ENCODE measurements around the gene LCP1.

Gene LCP1

DNA sequence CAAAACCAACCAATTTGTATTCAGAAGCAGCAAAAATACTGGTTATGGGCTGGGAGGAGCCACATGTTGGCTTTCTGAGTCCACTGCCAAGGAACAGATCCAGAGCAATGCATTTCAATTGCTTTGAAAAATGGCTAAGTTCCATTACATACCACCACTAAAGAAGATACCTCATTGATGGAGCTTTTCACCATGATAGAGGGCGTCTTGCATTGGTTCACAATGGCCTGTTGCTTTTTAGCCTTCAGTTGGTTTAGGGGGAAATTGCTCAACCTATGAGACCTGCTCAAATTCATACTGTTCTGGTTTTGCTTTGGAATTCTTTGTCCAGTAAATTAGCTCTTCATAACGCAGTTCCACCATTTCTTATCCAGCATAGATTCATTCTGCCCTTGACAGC lies 55.9 kb downstream of the LCP1 start:
- DNase-seq = no peak

DNA sequence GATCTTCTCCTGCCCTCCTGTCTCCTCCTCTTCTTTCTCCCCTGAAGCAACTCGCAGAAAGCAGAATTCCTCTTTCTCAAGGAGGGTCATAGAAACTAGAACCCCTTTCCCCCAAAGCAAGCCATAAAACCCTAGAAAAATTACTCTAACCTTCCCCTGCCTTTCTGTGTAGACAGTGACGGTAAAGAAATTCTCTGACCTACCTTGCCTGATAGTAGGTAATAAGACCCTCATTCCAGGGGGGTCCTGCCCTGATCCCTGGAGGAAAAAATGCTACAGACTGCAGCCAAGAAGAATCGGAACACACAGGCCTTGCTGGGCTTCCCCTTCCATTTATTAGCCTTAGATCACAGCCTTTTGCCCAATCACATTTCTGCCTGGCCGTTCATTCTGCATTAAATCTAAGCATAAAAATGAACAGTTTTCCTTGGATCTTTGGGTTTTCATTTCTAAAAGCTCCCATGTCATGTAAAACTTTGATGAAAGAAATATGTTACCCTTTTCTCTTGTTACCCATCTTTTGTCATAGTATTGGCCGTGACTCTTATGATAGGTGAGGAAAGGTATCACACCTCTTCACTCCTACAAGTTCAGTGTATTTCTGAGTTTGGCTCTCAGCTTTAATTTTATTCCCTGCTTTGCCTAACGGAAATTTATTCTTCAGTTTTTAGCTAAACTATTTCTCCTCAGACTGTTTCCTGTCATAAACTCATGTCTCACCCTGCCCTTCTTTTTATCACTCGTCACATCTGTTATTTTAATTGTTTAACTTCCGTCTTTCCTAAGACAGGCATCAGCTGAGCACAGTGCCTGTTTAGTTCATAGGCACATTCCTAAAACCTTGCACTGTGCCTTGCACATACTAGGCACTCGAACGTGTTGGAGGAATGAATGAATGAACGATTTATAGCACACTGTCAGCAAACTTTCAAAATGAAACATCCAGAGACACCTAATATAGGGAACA lies 56.7 kb downstream of the LCP1 start:
- DNase-seq = no peak

DNA sequence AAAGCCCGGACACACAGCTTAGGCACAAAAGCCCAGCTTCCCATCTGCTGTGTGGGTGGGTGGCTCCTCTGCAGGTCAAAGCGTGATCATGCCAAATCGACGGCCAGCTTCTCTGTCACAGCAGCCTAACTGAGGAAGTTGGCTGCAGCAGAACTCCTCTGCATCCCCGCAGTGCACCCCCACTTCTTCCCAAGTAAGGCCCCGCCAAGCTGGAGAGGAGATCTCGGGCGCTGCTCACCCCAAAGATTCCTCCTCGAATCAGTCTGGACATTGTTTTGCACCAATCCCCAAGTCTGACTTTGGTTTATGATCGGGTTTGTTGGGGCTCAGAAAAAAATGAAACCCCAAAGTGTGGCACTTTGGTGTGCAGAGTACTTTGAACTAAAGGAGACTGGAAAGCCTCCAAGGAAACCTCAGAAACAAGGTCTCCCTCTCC lies 57.4 kb downstream of the LCP1 start:
- no peak for DNase-seq

DNA sequence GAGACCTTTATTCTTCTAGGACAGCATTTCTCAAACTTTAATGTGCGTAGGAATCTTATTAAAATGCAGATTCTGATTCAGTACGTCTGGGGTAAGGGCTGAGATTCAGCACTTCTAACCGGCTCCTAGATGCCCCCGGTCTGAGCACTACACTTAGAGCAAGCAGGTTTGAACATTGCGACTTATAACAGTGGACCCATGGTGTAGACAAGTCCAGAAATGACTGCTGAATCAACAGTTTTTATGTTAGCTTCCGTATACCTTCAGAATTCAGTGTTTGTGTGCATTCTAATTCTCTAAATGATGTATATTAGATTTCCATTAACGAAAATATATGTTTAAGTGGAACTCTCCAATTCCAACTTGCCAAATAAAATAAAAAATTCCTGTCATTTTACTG lies 59.7 kb downstream of the LCP1 start:
- no peak for DNase-seq

DNA sequence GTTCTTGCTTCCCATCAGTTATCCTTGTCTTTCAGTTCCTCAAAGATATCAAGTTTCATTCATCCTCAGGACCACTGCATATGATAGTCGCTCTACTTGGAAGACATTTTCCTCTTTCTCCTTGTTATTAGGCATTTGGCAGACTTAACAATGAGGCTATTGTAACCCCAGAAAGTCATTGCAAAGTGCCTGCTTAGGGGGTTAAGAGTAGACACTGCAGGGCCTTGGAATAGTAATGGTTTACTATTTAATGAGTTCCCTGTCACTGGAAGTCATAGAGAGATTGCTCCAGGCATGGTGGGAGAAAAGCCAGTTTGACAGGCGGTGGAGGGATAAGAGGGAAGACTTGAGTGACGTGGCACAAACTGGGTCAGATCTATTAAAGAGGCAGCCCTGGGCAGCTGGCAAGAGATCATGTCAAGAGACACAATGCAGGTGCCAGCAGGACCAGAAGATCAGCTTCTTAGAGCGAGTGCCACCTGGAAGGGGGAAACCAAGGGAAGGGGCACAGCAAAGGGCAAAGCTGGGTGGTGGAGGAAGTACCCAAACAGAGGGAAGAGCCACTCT lies 60.3 kb downstream of the LCP1 start:
- DNase-seq = no peak

DNA sequence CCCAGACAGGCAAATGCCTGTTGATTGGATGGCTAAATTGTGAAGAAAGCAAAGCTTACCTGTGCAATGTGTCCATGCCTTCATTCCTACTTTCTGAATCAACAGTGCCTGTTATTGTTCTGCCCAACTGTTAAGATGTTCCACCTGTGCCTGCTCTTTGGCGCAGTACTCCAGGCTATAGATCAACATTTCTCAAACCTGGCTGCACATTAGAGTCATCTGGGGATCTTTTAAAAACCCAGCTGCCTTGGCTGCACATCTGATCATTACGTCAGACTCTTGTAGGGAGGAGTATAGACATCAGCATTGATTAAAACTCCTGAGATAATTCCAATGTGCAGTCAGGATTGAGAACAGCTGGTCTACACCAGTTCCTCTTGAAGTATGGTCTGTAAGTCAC lies 60.9 kb downstream of the LCP1 start:
- DNase-seq = no peak

DNA sequence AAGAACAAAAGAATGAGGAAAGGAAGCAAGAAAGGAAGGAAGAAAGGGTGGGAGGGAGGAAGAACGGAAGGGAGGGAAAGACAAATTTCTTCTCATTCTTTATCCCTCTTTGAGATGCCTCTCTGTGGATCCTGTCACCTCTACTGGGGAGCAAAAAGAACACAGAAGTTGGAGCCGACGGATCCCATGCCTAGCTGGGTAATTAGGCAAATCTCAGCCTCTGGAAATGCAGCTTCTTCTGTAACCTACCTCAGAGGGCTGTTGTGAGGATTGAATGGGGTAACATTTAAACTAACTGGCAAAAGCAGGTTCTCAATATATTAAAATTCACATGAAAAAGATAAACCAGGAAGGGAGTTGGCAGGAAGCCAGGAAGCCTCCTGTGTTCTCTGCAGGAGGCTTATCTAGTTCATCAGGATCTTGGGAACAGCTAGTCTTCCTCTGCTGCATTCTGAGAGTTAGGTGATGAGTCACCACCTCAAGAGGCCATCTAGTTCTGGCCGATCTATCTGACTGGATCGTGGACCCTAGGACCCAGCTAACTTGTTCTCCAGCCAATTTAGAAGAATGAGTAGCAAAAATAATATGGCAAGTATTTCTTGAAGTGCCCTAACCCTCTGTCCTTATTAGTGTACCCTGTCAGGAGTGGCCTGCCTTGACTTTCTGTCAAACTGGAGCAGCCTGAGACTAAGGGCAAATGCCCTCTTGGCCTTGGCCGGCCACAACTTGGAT lies 61.9 kb downstream of the LCP1 start:
- no peak for DNase-seq

DNA sequence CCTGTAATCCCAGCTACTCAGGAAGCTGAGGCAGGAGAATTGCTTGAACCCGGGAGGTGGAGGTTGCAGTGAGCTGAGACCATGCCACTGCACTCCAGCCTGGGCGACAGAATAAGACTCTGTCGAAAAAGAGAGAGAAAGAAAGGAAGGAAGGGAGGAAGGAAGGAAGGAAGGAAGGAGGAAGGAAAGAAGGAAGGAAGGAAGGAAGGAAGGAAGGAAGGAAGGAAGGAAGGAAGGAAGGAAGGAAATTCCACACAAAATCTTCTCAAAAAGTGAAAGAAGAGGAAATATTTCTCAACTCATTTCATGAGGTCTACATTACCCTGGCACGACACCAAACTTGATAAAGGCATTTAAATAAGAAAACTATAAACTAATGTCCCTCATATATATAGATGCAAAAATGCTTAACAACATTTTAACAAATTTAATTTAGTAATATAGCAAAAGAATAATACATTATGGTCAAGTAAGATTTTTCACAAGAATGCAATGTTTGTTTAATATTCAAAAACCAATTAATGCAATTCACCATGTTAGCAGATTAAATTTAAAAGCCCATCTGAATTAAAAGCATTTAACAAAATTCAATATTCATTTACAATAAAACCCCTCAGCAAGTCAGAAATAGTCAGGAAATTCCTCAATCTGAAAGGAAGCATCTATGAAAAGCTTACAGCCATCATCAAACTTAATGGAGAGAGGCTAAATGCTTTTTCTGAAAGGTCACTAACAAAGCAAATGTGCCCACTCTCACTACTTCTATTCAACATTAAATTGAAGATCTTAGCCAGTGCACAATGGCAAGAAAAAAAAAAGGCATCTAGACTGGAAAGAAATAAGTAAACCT lies 65.1 kb downstream of the LCP1 start:
- DNase-seq = no peak

DNA sequence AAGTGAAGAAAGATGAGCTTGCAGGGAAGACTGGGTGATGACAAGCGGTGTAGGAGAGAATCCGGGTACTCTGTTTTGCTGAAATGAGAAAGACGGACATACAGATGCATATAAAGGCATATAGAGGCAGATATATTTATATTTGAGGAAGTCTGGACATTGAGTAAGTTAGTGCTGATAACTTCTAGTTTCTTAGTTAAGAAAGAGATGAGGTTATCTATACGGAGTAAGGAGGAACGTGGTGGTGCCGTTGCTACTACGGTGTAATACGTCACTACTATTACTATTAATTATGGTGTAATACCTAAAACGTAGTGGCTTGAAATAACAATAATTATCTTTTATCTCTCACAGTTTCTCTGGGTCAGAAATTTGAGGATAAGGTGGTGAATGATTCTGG lies 67.4 kb downstream of the LCP1 start:
- DNase-seq = no peak

DNA sequence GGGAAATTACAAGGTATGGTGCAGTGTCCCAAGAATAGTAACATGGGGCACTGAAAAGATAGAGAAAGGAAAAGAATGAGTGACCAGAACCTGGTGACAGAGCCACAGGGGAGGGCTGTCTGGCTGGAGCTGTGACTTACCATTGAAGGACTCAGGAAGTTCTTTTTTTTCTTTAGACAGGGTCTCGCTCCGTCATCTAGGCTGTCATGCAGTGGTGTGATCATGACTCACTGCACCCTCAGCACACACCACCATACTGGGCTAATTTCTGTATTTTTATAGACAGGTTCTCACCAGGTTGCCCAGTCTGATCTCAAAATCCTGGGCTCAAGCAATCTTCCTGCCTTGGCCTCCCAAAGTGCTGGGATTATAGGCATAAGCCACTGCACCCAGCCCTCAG lies 68.4 kb downstream of the LCP1 start:
- DNase-seq = no peak

DNA sequence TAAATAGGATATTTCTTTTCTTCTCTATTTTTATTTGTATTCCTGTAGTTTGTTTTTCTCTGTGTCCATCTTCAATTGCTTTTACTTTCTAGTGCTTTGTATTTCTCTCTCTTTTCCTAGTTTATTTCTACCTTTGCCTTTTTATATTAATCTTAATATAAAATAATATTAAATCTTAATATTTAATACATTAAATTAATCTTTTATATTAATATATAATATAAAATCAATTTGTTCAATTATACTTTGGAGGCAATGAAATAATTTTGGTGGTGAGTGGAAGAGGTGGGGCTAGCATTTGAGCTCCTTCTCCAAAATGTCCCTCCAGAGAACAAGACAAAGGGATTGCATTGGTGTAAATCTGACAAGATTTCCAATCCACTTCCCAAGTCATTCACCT lies 70.8 kb downstream of the LCP1 start:
- DNase-seq = no peak

DNA sequence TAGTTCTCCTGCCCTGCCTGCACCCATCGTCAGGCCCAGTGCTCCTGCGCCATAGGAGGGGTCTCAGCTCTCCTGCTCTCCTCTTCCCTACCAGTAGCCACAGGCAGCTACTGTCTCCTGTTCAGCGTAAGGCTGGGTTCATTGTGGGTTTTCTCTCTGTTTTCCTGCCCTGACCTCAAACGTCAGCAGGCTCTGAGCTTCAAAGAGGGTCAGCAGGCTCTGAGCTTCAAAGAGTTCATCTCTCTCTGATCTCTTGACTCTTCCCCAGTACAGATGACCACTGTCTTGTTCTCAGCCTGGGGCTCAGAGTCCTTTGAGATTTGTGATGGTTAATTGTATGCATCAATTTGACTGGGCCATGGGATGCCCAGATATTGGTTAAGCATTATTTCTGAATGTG lies 72.5 kb downstream of the LCP1 start:
- no peak for DNase-seq

DNA sequence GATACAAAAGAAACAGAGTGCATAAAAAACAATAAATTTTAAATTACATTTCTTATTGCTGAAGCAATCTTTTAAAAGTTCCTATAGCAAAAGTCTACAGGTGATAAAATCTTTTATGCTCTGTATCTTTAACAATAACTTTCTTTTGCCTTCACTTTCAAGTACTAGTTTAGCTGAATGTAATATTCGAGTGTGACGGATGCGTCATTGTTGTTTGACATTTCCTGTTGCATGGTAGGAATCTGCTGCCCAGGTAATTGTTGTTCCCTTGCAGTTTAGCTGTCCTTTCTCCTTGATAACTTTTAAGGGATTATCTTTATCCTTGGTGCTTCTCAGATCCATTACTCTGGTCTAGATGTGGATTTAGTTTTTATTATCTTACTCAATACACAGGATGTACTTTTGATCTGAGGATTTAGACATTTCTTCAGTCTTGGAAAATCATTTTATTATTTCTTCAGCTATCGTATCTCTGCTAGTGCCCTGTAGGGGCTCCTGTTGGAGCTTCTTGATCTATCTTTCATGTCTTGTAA lies 75.1 kb downstream of the LCP1 start:
- no peak for DNase-seq

DNA sequence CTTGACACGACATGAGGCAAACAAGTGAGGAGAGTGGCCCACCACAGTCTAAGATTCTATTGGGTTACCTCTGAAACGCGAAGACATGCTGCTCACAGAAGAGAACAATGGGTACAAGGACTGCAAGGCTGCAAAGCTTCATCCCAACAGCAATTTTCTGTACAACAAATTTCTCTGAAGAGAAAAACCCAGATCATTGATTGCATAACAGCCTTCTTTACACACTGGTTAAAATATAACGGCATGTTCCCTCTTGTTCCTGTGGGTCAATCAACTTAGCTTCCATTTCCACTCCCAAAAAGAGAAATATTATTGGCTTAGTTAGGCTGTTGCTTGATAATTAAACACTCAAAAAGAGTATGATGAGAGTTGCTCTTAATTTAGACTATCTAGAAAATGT lies 77.1 kb downstream of the LCP1 start, which contains the start of gene CPB2:
Gene CPB2, minus strand, starts transcription at position 166 of the 400 bp plus-strand sequence. Its CDS starts 24 bp downstream, at position 142.
- DNase-seq = no peak

DNA sequence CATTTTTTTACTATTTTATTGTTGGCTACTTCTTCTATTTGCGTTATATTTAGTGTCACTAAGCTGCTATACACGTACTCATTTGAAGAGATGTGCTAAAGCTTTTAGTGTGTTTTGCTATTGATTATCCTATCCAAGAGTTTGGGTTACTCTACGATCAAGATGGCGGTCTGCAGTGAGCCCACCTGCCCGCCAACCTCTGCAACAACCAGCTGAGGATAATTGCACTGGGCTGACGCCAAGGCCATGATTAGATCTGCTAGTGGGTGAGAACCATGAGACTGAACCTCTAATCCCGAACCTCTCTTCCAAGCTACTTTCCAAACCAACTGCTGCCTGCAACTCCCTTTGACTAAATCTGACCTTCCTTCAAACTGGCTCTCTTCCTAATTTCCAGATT lies 78.9 kb downstream of the LCP1 start:
- DNase-seq = no peak

DNA sequence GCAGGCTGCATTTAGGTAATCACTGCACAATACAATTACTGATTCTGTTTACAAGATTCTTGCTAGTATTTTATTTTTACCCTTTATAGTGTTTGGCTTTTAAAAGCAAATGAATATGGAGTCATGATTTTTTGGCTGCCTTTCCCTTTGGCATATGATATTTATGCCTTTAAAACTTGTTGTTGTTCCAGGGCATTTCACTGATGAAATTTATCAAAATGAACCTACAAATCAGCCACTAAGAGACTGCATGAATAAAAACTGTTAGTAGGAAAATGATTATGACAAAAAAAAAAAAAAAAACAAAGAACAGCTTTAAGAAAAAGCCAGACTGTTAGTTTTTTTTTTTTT lies 79.7 kb downstream of the LCP1 start:
- DNase-seq = no peak

DNA sequence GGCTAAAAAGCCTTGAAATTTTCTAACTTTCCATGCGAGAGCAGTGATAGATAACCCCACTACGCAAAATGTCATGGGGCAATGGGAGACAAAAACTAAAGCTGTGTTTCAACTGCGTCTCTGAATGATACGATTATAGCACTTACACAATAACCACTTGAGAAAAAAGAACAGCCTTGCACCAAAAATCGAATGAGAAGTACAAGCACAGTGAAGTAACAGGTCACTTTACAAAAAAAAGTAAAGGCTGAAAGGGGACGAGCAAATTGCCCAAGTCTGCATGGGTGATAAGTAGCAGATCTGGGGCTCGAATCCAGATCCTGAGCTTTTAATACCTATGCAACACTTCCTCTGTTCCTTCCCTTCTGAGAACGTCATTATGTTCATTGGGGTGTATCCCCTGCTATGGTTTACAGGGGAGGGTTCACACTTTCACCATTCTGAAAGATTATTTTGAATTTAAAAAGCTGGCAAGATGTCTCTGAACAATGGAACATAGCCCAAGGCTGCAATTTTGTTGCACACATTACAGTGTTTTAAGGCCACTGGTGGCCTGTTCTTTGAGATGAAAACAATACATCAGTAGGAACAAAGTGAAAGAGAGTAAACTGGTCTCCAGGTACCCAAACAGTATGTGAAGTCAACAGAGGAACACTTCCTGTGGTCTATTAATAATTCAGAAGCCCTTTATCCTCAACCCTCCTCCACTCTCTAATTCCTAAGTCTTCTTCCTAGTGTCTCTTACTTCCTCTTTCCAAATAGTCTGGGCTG lies 80.3 kb downstream of the LCP1 start:
- DNase-seq = no peak

DNA sequence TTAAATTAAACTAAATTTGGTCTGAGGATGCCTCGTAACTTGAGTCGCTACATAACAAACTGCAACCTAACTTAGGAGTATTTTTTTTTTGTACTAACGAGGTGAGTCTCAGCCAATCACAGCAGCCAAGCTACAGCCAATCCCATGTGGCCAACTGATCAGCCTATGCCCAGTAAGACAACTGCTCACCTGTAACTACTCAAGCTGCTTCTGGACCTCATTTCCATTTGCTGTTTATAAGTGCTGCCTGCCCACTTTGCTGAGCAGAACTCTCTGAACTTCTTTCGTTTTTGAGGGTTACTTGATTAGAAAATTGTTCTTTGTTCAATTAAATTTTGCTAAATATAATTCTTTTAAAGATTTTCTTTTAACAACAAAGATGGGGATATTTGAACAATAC lies 81.0 kb downstream of the LCP1 start:
- no peak for DNase-seq

DNA sequence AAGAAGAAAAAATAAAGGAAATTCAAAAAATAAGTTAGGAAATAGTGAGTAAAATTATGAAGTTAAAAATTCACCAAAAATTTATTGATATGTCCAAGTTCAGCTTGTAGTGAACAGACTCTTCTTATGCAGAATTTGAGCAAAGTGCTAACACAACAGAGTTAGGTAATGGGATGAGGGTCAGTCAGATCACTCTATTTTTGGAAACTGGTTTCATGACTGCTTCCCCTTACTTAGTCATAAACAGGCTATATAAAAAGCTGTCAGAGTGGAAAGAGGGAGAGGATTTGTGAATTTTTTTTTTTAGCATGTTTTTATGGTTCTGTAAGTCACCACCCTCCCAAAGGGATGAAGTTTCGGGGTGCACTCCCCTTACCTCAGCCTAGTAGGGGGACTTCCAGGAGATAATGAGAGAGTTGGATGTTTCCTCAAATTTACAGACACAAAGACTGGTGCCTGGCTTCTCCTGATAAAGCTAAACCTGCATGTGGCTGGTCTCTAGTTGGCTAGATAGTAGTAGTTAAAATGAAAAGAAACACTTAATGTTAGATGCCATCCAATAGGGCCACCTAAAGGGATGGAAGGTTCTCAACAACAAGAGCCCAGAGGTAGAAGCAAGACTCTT lies 81.7 kb downstream of the LCP1 start:
- DNase-seq = no peak

DNA sequence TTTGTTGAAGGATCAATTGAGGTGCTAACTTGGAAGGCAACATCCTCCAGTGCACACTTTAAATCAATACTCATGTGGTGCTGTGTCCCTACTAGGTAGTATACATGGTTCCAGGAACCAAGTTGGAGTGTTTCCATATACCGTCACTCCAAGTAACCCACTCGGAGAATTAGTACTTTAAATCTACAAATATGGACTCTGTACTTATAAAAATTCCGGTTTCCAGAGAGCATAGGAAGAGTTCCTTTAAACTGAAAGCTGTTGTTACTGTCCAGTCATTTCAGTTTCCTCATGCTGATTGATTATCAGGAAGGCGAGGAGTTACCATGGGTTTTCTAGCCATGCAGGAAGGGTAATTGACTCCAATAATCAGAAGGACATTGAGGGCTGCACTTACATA lies 84.3 kb downstream of the LCP1 start:
- DNase-seq = no peak

DNA sequence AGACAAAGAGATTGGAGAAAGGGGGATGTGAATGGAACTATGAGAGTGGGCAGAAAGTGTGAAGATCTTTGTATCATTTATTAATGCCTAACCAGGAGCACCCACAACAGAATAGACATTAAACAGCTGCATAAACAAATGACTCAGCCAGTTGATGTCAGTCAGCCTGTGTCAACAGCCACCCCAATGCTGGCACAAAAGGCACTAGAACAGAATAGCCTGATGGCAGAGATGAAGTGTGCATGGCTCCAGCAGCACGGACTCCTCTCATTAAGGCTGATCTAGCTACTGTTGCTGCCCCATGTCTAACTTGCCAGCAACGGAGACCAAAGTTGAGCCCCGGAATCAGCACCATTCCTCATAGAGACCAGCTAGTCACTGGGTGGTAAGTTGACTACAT lies 85.0 kb downstream of the LCP1 start:
- DNase-seq = no peak
